Globus pallidus (tissue), 1 donor: Measurements from ENCODE around the gene GJD2.

Experiments
- DNase-seq: peaks from one replicate; pipeline ENCODE4 v3.0.0-alpha.2; 2015; ENCODE audit warnings: low spot score

GJD2 gene

DNA sequence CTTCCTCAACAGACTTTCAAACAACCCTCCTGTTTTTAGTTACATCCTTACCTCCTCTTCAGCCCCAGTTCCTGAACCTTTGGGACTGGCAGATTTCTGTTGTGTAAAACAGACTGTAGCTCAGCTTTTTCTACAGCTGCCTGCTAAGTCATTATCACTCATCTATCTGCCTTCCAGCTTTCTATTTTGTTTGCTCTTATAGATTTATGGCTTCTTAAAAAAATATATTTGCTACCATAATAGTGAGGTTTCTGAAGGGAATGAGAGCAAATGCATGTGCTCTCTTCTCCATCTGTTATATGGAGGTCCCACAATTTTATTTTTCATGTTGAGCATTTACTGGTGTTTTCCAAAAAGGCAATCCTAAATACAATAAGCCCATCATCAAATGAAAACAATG lies 18.2 kb upstream of the GJD2 start:
- no peak for DNase-seq

DNA sequence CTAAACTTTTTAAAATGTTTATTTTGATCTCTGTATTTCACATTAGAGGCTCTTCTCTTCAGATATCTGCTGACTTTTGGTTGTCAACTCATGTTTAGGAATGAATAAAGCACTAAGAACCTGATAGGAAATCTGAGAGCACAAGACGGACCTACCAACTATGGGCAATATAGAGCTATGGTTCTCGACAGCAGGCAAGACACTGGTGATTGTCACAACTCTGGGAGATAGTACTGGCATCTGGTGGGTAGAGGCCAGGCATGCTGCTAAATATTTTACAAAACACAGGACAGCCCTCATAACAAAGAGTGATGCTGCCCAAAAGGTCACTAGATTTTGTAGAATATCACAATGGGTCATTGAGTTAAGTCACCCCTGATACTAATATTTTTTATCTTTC lies 17.5 kb upstream of the GJD2 start:
- no peak for DNase-seq

DNA sequence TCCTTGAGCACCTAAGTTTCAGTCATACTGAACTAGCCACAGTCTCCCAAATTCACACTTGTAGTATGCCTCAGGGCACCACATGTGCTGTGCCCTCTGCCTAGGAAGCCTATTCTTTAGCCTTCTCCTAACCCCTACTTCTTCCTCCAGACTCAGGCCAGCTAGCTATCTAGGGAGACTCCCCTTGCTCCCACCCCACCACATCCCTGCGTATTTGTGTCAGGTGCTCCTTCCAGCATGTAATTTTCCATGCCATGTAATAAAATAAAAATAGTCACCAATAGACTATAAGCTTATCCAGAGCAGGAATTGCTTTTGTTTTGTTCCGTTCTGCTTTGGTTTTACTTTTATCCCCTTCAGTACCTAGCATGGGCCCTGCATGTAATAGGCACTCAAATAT lies 14.9 kb upstream of the GJD2 start:
- no peak for DNase-seq

- DNase-seq, result no peak
These were observed 13.7 kb upstream of the GJD2 start for GRCh38 chr15:34768530-34768929.

GRCh38 chr15:34765741-34766140 lies 10.9 kb upstream of the GJD2 start:
- DNase-seq, result no peak

DNA sequence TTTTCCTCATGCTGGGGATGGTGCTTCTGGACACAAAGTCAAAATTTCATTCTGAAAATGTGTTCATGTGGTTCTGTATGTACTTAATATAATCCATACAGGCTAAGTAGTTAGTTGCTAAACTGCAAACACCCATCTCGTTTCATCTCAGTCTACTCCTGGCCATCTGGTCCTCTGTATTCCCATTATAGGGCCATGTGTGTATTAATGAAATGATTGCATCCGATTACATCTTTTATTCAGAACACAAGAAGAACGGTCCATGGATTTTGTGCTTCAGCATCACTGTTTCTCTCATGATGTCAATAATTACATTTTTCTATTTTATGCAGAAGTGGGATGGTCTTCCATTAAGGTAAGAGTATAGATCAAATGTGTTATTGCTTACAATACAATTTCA lies 6.1 kb upstream of the GJD2 start:
- no peak for DNase-seq

DNA sequence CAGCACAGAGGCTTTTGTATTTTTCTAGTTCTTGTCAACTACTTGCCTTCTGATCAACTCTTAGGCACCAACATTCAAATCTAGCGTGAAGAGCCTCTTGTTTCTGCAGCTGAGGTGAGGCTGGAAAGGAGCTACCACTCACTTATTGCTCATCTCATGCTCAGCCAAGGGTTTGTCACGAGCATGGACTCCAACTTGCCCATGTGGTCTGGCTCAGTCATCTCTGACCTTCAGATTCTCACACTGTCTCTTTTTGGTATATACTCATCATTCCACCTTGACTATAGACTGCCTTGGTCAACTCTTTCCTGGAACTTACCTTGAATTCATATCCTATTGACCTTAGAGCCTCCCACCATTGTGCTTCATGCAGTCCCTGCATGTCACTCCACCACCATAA lies 5.2 kb upstream of the GJD2 start:
- DNase-seq, result no peak

DNA sequence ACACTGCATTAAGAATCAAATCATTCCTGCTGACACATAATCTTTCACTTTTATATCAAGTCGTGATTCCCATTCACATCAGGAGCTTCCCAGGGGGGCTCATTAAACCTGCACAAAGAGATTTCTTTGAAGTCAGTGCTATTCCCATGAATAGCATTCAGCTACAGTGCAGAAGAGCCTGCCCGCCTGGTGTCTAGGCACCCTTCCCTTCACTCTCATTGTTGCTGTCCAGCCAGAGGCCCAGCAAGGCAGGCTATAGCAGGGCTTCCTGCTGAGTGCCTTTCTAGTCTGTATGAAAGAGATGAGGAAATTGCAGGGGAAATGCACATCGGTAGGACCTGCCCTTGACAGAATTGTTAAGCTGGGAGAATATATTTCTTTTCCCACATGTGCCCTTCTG lies 4.5 kb upstream of the GJD2 start:
- DNase-seq, result no peak

- no peak for DNase-seq
These were observed 2.5 kb upstream of the GJD2 start for GRCh38 chr15:34757262-34757661.

DNA sequence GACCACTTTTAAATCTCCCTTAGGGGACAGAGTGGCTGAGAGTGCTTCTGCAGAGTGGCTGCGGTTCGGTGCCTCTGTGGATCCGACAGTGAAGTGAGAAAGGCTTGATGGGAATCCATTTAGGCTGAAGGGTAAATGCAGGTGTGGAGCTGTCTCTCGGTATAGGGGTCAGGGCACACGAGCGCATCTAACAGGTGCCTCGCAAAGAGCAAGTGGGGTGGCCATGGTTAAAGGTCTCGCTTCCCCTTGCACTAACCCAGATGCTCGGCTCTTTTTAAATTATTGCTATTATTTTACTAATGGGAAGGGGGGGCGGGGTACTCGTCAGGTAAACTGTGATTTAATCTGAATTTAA lies 598 bp upstream of the GJD2 start:
- DNase-seq, result no peak

GRCh38 chr15:34754171-34754601 lies 612 bp downstream of the GJD2 start:
- no peak for DNase-seq

DNA sequence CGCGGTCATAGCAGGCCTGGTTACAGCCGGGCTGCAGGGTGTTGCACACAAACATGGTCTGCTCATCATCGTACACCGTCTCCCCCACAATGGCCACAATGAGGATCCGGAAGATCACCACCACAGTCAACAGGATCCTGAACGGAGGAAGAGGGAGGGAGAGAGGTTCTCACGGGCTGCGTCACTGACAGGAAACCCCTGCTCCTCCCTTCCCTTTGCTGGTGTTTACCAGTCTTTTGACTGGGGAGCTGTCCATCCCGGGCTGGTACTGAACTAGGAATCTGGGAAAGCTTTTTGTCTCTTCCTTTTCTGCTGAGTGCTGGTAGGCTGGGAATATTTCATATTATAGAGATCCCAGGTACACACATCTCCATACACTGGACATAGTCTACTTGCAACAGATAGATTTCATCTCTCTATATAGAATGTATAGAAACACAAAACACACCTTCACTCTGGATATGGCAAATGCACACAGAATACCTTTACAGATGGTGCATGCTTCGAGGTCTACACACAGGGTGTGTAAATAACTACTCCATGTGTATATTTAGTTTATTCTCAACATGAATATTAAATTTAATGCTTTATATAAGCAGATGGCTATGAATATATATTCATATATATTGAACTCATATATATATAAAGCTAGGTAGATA lies 1.4 kb downstream of the GJD2 start:
- no peak for DNase-seq

GRCh38 chr15:34749691-34750090 lies 5.1 kb downstream of the GJD2 start:
- DNase-seq, result no peak

GRCh38 chr15:34739346-34739745 lies 15.5 kb downstream of the GJD2 start:
- DNase-seq, result no peak

DNA sequence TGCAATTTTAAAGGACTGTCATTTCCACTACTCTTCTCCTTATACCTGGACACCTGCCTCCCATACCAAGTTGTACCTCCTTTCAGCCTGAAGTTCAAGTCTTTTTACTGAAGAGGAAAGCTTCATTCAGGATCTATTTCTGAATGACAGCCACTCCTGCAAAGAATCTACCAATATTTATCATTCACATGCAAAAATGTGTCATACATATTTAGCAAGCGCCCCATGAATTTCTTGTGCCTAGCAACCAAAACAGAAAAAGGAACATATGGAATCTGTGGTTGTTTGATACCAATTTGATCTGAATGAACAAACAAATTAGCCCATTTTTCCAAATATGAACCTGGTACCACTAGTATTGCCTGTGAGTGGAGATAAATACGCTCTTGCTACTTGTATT lies 16.8 kb downstream of the GJD2 start:
- no peak for DNase-seq

DNA sequence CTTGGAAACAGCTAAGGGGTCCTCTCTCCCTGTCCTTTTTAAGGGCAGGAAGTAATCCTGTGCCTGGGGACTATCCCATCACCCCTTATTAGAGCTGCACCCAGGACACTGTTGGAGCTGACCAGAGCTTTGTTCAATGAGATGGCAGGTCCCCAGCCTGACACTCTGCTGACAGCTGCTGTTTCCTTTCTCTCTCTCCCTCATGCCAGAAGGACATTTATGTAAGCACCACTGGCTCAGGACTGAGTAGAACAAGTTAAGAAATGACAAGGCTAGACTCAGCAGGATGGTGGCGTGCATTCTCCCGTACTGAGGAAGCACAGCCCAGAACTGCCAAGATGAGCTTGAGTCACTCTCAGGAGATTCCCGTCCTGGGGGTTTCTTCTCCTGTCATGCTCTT lies 17.3 kb downstream of the GJD2 start:
- DNase-seq, result no peak

- DNase-seq, result no peak
These were observed 20.5 kb downstream of the GJD2 start for GRCh38 chr15:34734303-34734702.

GRCh38 chr15:34733621-34734020 lies 21.2 kb downstream of the GJD2 start:
- DNase-seq, result no peak

DNA sequence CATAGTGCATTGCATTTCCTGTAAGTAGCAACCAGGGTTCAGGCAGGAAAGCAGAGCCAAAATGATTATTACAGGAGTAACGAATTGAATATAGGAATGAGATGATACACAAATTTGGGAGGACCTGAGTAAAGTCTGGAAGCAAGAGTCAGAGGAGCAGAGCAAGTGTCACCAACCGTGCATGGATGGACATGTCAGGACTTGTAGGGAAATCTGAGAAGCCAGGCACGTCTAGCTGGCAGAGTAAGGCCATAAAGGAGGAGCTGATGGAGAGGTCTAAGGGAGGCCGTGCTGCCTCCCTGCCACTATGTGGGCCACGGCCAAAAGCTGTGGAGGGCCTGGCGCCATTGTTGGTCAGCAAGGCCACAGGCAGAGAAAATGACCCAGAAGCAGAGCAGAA lies 22.4 kb downstream of the GJD2 start:
- no peak for DNase-seq

DNA sequence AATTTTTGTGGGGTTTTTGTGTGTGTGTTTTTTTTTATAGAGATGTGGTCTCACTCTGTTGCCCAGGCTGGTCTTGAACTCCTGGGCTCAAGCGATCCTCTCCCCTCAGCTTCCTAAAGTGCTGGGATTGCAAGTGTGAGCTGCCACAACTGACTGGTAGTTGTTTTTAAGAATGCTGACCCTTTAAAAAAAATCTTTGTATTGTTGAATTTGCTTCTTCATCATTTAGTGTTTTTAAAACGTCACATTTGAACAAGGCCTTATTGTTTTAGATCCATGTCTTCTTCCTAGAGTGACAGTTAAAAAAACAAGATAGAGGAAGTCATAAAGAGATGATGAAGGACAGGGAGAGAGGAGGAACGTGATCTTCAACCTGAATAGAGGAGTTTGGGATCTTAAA lies 24.1 kb downstream of the GJD2 start:
- no peak for DNase-seq

- no peak for DNase-seq
These were observed 24.9 kb downstream of the GJD2 start for GRCh38 chr15:34729886-34730285.

GRCh38 chr15:34729056-34729455 lies 25.7 kb downstream of the GJD2 start:
- no peak for DNase-seq

GRCh38 chr15:34726406-34727100 lies 28.2 kb downstream of the GJD2 start:
- no peak for DNase-seq

DNA sequence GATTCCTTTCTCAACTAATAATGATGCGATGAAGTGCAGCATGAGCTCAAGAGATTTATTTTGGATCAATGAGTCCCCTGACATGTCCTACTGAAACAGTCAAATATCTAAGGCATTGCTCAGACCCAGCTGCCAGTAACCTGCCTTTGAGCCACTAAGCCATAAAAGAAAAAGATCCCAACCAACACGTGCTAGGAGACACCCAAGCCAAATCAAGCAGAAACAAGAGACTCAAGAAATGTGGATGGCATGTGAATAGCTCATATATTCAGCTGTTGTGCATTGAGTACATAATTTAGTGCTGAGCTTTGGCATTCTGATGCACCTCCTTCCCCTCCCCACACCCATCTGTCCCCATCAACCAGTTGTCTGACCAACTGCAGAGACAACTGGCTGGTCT lies 29.2 kb downstream of the GJD2 start:
- DNase-seq, result no peak
